Effector CD4-positive, alpha-beta T cell (primary cell): ENCODE data around the gene USP3.

Experiments used
- DNase-seq: peaks from one replicate; pipeline ENCODE4 v3.0.0-alpha.2; 2020

USP3 gene

GRCh38 chr15:63497642-63498467, 6.5 kb upstream of the USP3 start:
- DNase-seq: peak; percentile 72

- DNase-seq: no peak
Measured at GRCh38 chr15:63499175-63499549, 5.2 kb upstream of the USP3 start.

GRCh38 chr15:63499611-63500010, 4.8 kb upstream of the USP3 start:
- DNase-seq: no peak

- DNase-seq: no peak
Measured at GRCh38 chr15:63500265-63501250, 3.8 kb upstream of the USP3 start.

GRCh38 chr15:63501256-63502089, 2.9 kb upstream of the USP3 start:
- DNase-seq: peak; percentile 46

GRCh38 chr15:63502137-63502766, 2.1 kb upstream of the USP3 start:
- no peak for DNase-seq

GRCh38 chr15:63502843-63503738, 1.3 kb upstream of the USP3 start:
- peak; percentile 56 for DNase-seq

- peak; percentile 85 for DNase-seq
Measured at GRCh38 chr15:63503739-63504246, 600 bp upstream of the USP3 start.

- peak; percentile 21 for DNase-seq
Measured at GRCh38 chr15:63504979-63505841, 817 bp downstream of the USP3 start.

GRCh38 chr15:63505842-63506222, 1.4 kb downstream of the USP3 start:
- DNase-seq: no peak

- DNase-seq: peak; percentile 17
Measured at GRCh38 chr15:63506537-63507035, 2.2 kb downstream of the USP3 start.

GRCh38 chr15:63507878-63508818, 3.8 kb downstream of the USP3 start:
- no peak for DNase-seq

GRCh38 chr15:63509056-63509954, 4.9 kb downstream of the USP3 start:
- DNase-seq: no peak

GRCh38 chr15:63509955-63510940, 5.9 kb downstream of the USP3 start:
- DNase-seq: no peak

GRCh38 chr15:63512148-63512547, 7.8 kb downstream of the USP3 start:
- no peak for DNase-seq

GRCh38 chr15:63513271-63513670, 8.9 kb downstream of the USP3 start:
- no peak for DNase-seq
